ENCODE results near the gene QSOX1.

DNA sequence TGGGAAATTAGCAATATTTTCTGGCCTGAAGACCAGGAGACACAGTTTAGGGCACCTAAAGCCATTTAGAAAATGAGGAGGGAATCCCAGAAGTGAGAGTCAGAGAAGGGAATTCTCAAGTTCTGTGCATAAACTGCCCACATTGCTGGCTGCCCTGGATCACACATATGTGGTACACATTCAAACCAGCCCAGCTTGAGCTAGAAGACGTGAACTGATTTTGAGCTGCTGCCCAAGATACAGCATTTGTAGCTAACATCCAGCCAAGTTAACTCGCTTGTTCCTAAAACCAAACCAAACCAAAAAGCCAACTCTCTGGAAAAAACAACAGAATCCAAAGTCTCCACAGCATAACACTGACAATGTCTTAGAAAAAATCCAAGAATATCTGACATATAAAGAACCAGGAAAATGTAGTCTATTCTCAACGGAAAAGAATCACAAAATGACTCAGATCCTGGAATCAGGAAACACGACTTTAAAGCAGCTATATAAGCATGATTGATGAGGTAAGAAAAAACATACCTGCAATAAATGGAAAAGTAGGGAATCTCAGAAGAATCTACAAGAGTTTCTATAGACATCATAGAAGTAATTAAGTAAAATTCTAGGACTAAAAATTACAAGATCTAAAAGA lies 18.2 kb upstream of the QSOX1 start:
- no peak for TF ChIP-seq EZH2phosphoT487 (IDR thresholded peaks at IDR 0.05; ENCODE audit: low read depth)
- TF ChIP-seq, protein P1, sequence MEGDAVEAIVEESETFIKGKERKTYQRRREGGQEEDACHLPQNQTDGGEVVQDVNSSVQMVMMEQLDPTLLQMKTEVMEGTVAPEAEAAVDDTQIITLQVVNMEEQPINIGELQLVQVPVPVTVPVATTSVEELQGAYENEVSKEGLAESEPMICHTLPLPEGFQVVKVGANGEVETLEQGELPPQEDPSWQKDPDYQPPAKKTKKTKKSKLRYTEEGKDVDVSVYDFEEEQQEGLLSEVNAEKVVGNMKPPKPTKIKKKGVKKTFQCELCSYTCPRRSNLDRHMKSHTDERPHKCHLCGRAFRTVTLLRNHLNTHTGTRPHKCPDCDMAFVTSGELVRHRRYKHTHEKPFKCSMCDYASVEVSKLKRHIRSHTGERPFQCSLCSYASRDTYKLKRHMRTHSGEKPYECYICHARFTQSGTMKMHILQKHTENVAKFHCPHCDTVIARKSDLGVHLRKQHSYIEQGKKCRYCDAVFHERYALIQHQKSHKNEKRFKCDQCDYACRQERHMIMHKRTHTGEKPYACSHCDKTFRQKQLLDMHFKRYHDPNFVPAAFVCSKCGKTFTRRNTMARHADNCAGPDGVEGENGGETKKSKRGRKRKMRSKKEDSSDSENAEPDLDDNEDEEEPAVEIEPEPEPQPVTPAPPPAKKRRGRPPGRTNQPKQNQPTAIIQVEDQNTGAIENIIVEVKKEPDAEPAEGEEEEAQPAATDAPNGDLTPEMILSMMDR (IDR thresholded peaks at IDR 0.05; ENCODE audit: low read depth, low read length), result no peak

Measured in OCI-LY3 (cell line).